ENCODE results near the gene BRINP1. TPM values are rescaled to one million over a fixed set of nuclear protein-coding genes. Genes with fewer than 3 reads are reported as not detected.
A peak's percentile ranks its signal among the peaks of the same experiment; 100 is the strongest.

BRINP1 gene, protein sequence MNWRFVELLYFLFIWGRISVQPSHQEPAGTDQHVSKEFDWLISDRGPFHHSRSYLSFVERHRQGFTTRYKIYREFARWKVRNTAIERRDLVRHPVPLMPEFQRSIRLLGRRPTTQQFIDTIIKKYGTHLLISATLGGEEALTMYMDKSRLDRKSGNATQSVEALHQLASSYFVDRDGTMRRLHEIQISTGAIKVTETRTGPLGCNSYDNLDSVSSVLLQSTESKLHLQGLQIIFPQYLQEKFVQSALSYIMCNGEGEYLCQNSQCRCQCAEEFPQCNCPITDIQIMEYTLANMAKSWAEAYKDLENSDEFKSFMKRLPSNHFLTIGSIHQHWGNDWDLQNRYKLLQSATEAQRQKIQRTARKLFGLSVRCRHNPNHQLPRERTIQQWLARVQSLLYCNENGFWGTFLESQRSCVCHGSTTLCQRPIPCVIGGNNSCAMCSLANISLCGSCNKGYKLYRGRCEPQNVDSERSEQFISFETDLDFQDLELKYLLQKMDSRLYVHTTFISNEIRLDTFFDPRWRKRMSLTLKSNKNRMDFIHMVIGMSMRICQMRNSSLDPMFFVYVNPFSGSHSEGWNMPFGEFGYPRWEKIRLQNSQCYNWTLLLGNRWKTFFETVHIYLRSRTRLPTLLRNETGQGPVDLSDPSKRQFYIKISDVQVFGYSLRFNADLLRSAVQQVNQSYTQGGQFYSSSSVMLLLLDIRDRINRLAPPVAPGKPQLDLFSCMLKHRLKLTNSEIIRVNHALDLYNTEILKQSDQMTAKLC
- 0.46 TPM for total RNA-seq

- DNase-seq (ENCODE audit: low spot score): peak; percentile 14
These were observed at the start of gene BRINP1 for GRCh38 chr9:119368681-119369581. TSS of gene BRINP1 (minus strand) at chr9:119369435. CDS start at chr9:119313355, 56,080 bp downstream.

DNA sequence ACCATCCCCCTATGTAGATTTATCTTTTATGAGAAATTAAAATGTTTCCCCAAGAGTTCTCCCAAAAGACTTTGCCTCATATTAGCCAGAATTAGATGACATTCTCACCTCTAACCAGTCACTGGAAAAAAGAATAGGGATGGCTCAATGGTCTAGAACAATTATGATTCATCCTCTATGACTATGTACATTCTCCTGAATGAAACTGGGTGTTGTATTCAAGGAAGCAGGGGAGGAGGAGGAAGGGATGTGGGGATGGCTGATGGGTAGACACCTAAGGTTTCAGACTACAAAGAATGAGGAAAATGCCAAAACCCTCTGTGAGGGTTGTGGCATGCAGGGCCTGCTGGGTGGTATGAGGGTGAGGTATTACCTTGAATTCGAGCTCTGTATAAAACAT, 49.5 kb upstream of the BRINP1 start:
- no peak for DNase-seq (ENCODE audit: low spot score)

DNA sequence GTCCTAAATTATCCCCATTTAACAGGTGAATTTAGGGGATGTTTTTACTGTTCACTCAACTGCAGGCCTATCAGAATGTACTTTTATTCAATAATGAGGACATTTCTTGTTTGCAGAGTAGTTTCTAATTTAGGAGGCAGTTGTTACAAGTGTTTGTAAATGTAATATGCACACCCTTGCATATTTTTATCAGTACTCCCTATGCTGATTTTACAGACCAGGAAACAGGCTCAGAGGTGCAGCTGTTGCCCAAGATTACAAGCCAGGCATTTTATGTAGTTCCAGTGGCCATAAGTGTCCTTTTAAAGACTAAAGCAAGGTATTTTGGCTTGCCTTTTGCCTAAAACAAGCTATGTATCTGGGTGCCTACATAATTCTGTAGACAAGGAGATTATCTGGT, 47.6 kb upstream of the BRINP1 start:
- DNase-seq (ENCODE audit: low spot score): no peak

- DNase-seq (ENCODE audit: low spot score): no peak
These were observed 43.2 kb upstream of the BRINP1 start for GRCh38 chr9:119412399-119412798.

DNA sequence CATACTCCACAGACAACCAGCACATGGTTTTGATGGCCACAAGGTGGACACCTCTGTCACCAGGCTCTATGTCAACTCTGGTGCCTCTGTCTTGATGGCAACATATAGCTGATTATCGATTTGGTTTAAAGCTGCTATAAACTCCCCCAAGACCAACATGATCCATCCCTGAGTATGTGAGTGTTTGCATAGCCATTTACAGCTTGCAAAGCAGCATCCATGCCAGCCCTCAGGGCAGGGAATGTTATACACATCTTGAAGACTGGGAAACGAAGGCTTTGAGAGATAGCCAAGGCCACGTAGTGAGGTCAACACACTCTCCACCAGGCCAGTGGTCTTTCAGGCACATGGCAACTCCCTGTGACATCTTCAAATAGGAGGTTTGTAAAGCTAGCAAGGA, 40.3 kb upstream of the BRINP1 start:
- no peak for DNase-seq (ENCODE audit: low spot score)

DNA sequence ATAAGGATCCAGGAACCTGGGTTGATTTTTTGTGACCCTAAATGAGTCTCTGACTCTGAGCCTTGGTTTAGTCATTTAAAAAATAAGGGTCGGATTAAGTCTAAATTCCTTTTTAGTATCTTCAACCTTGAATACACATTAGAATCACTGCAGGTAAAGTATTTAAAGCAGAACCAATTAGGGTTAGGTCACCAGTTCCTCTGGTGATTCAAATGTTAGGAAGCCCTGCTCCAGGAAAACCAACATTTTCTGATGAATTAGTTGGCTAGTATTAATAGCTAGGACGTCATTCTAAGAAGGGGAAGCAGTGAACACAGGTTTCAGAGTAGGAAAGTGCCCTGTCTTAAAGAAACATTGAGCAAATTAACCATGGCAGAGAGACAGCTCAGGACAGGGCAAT, 31.4 kb upstream of the BRINP1 start:
- no peak for DNase-seq (ENCODE audit: low spot score)

DNA sequence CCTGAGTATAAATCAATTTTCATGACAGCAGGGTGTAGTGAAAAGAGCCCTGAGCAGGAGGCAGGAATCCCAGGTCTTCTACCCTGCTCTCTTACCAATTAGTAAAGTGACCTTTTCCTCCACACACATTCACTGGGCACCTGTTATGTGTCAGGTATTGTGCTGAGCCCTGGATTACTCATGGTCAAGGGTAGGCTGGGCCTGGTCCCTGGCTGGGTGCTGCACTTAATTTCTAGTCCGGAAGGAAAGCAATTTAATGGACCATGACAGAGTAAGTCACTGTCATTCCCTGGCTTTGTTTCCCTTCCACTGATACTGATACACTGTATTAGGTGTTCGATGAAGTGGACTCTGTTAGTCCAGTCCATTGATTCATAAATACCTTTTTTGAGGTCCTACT, 29.1 kb upstream of the BRINP1 start:
- no peak for DNase-seq (ENCODE audit: low spot score)

DNA sequence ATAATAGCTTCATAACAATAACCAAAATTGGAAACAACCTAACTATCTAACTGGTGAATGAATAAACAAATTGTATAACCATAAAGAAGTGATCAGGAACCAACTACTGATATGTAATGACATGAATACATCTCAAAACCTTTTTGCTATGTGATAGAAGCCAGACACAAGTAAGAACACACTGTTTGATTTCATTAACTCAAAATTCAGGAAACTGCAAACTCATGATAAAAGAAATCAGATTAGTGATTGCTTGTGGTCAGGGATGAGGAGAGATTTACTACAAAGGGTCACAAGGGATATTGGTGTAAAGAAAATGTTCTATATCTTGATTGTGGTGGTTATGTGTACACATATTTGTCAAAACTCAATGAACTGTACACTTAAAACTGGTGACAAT, 22.6 kb upstream of the BRINP1 start:
- DNase-seq (ENCODE audit: low spot score): no peak

GRCh38 chr9:119375892-119376291, 6.7 kb upstream of the BRINP1 start:
- no peak for DNase-seq (ENCODE audit: low spot score)

- no peak for DNase-seq (ENCODE audit: low spot score)
These were observed 3.7 kb upstream of the BRINP1 start for GRCh38 chr9:119372951-119373350.

DNA sequence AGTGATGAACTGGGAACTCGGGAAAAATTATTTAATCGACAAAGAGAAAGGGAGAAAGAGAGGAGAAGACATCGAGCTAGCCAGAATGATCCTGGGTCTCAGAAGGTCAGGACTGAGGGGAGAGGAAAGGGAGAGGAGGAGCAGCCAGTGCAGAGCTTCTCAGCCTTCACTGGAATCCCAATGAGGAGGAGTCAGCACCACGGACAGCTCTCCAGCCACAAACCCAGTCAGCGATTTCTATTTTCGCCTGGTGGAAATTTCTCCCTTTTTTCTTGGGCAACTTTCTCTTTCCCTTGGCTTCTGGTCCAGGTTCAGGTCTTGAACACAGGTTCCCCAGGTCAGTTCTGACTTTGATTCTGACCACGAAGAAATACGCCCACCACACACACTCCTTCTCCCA, 1.6 kb upstream of the BRINP1 start:
- peak; percentile 40 for DNase-seq (ENCODE audit: low spot score)

DNA sequence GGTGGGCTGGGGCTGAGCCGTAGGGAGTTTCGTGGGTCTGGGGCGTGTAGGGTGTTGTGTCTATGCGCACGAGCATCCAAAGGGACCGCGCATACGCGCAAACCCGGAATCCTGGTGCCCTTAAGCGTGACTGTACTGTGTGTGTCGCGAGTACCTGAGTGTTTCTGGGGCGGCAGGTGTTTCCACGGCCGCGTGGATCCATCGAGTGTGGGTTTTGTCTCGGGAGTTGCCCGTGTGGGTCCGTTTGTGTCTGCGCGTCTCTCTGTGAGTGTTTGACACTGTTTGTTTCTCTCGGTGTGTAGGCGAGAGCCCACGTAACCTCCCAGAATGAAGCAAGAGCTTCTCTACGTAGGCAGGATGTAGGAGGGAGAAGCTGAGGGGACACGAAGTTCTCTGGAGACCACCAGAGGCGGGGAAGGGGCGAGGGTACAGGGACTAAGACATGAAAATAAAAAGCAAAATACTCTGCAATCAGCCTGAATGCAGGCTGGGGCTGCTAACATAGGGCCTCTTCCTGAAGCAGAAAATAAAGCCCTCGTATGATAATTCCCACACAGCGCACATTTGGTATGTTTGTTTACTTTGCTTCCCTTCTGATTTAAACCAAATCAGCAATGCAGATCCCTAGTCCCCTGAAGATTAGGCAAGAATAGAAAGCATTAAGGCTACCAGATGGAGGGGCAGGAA, 588 bp upstream of the BRINP1 start:
- DNase-seq (ENCODE audit: low spot score): no peak

DNA sequence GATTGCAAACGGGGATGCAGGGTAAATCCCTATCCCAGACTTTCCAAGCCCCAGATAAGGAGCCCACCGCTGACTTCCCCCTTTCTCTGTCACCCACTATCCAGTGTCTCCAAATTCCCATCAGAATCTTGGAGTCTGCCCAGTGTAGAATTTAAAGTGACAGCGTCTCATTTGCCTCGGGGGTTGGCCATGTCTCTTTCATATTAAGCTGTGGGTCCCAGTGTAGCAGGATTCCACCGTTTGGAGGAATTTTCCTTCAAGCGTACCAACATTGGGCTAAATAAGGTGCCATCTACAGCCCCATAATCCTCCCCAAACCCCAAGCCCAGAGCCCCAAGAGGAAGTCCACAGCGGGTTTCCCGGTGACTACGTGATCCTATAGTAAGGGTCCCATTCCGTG, 1.1 kb downstream of the BRINP1 start:
- DNase-seq (ENCODE audit: low spot score): no peak

DNA sequence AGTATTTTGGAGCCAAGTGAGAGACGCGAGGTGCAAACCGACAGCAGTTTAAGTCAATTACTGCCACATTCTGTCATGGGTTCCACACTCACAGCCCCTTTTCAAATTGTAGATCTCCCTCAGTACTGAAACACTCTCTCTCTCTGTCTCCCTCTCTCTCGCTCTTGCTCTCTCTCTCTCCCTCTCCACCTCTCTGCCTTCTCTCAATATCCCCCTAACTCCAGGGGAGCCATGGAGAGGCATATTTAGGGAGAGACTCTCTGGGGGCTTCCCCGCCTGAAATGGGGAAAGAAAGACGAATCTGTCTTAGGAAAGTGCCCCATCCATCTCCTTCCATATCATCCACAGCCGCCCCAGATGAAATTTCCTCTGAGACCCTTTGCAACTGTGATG, 1.6 kb downstream of the BRINP1 start:
- DNase-seq (ENCODE audit: low spot score): no peak

DNA sequence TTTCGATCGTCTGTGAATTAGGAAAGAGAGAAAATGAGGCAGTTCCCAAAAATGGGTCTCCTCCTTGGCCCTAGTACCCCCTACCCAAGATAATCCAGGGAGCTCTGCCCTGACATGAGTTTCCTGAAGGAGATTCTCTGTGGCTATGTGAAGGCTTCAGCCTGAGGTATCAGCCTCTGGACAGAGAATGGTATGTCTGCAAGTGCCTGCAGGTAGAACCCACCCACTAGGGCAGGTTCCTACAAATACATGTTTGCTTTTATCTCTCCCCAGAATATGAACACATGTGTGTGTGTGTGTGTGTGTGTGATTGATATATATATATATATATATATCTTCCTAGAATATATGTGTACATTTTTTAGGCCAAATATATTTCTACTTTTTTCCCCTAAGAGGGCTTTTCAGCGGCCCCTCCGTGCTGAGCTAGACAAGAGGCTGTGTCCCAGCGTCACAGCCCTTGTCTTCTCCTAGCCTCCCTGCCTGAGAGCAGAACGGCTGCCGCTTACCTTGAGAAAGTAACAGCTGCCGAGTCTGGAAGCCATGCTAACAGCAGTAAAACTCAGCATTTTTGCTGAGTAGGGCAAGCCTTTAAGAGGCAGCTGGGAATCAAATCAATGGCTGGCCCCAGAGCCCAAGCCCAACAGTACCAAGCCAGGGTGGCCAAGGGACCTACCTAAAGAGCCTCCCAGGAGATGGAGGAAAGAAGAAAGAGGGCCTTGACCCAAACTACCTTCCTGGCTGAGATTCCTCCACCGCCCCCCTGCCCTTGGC, 2.1 kb downstream of the BRINP1 start:
- no peak for DNase-seq (ENCODE audit: low spot score)

- DNase-seq (ENCODE audit: low spot score): peak; percentile 11
These were observed 3.8 kb downstream of the BRINP1 start for GRCh38 chr9:119365291-119366027.

GRCh38 chr9:119360237-119360636, 9.0 kb downstream of the BRINP1 start:
- no peak for DNase-seq (ENCODE audit: low spot score)

DNA sequence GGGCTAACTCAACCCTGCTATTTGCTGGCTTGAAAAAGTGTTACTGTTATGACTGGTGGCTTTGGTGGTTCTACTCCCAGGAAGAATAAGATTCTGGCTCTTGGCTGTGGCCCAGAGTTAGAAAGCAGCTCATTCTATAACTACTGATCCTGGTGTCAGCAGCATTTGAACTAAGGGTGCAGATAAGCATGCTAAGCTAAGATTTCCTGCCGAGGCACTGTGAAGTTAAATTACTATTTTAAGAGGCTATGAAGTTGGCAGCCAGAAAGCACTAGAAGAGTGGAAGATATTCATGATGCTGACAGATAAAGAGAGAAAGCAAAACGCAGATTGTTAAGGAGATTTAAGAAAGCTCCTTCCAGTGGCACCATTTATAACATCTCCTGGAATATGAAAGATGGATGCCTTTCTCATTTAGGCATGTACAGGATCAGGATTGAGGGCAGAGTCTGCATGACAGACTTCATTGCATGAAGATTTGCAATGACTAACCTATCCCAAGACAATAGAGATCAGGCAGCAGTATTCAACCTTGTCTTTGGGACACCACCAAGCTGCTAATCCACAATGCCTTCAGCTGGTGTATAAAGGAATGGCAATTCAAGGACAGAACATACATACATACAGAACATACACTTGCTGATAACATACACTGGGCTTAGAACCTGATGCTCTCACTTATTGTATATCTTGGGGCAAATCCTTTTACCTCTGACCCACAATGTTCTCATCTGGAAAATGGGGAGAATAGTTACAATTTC, 11.7 kb downstream of the BRINP1 start:
- no peak for DNase-seq (ENCODE audit: low spot score)

DNA sequence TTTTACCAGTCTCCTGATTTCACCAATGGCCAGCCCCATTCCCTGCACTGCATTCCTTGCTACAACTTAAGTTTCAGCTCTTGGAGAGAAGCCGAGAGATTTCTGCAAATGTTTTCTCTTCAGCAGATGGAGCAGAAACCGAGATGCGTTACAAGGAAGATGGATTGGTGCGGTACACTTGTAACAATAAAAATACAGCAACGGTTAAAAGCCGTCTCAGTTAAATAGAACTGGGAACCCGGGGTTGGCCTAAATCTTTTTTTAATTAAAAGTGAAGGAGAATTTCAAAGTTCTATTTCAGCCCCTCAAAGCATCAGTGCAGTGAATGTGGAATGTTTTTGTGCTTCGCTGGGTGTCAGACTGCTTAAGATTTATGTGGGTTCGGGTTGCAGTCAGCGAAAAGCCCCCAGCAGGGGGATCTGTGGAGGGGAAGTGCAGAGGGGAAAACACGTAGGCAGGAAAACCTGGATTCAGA, 19.8 kb downstream of the BRINP1 start:
- DNase-seq (ENCODE audit: low spot score): no peak

All from mucosa of gallbladder (tissue), 1 donor.